C4-2B (cell line): ENCODE measurements around the gene PREX1.

Experiments used
- CTCF ChIP-seq: fragments of 450-650 bp; conservative IDR thresholded peaks from 2 replicates; pipeline ENCODE4 v1.5.1; 2017; ENCODE audit warnings: mild to moderate bottlenecking
- ZFX ChIP-seq: fragments of 450-650 bp; IDR thresholded peaks from 2 replicates; pipeline ENCODE4 v1.6.1; 2017

DNA sequence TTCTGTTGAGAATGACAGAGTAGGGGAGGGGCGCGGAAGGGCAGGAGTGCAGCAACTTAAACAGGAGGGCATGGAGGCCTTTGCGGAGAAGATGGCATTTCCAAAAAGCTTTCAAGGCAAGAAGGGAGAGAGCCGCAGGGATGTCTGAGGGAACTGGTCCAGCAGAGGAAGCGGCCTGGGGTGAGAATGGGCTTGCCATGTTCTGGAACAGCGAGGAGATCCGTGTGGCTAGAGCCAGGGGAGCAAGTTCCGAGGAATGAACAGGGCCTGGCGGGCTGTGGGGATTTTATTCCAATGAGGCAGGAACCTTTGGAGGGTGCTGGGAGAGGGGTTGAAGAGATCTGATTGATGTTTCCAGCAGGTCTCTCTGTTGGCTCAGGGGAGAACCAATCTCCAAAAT is 86.1 kb downstream of the PREX1 start:
- TF ChIP-seq CTCF = no peak
- no peak for TF ChIP-seq ZFX
